SW480 (cell line): ENCODE results near the gene SAG.

ENCODE experiments used
- DNase-seq: peaks from one replicate; pipeline ENCODE4 v3.0.0-alpha.2; 2016; ENCODE audit warnings: low spot score

SAG gene

DNA sequence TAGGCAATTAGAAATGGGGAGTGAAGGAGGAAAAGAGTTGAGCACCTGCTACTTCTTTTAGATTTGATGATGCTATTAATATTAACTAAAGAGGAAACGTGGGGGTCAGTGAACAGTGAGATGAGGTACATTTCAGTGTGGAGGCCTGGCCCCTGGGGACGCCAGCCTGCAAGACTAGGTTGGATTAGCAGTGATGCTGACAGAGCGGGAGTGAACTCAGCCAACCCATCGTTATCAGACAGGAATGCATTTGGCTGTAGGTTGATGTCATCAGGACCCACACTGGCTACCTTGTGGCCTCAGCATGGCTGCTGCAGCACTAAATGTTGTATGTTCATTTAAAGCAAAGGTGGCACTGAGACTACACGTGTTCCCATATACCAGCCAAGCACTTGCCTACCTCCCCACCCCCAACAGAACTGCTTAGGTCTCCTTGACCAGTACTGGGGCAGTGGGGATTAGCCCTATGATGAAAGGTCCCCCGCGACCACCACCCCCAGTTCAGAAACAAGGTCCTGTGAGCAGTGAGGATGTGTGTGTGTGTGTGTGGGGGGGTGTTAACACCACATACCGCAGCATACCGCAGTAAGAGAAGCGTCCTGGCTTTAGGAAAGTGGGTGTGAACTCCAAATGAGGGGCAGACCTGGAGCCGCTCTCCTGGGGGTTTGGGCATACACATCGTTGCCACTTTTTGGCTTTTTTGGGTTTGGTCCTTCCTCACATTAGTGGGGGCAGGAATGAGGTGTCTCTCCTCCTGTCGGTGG lies 72.7 kb downstream of the SAG start:
- DNase-seq: no peak

DNA sequence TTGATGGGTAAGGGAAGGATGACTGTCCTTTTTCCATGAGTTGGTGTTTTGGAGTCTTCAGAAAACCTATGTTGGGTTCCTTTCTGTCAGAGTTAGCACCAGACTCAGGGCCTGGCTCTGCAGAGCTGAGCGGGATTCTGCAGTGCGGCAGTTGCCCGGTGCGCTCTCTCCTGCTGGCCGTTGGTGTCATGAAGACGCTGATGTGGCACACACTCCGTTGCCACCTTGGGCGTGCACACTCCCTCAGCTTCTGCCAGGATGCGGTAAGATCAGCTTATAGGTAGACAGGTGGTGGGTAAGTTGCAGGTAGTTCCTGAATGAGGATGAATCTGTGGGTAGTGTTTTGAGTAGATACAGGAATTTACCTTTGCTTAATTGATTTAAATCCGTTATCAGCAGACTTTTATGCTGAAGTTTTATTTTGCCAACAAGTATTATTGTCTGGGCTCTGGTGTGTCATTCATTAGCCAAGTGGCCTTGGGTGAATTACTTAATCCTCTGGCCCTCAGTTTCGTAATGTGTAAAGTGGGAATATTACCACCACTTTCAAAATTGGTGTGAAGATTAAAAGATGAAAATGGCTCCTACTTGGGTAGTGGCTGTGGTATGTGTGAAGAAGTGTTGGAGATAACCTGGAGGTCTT lies 73.5 kb downstream of the SAG start:
- DNase-seq: no peak

DNA sequence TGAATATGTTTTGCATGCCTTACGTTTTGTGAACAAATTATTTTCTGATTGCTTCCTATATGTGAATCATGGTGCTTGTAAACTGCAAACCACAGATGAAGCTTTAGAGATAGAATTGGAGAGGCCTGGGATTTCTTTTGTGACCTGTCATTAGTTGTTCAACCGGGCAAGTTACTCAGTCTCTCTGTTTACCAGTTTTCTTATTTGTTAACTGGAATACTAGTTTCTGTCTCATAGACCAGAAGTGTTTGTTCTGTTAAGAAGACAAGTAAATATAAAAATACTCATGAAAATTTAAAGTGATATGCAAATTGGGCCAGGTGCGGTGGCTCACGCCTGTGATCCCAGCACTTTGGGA lies 74.0 kb downstream of the SAG start:
- no peak for DNase-seq

DNA sequence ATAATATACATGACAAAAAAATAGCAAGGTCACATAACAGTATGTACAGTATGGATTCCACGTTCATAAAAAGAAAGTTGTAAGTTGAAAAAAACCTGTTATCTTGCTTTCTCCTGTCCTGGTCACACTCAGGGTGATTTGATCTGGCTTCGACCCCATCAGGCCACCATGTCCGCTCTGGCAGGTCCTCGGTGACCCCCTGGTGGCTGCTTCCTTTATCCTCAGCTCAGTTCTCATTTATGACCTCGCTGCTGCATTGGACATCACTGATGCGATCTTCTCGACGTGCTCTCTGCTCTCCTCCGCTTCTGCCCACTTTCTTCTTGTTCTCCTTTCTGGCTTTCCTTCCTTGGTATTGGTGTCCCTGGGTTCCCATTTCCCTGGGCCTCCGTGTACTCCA lies 76.4 kb downstream of the SAG start:
- DNase-seq: no peak

DNA sequence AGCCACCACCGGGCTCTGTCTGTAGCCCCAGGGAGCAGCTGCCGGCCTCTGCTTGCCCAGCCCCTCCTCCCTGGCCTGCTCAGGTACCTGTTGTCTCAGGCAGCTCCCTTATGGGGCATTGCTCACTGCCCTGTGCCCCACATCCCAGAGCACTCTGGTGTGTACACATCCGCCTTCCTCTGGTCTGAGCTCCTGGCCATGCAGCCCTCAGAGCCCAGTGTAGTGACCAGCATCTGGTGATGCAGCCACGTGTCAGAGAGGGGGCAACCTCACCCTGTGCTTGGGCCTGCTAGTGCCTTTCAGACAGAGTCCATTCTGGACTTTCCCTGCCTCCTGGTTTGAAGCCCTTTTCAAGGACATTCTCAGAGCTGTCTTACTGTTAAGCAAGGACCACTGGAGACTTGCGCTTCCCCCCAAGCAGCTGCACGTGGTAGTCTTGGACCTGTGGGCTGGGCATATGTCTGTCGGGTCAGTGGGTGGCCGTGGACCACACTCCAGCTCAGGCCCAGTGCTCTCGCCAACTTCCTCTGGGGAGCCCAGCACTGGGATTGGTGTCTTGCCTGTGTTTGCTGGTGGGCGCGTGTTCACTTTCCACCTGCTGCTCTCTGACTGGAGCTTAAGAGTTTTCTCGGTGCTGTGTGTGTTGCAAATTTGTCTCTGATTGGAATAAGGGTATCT lies 77.3 kb downstream of the SAG start:
- no peak for DNase-seq

DNA sequence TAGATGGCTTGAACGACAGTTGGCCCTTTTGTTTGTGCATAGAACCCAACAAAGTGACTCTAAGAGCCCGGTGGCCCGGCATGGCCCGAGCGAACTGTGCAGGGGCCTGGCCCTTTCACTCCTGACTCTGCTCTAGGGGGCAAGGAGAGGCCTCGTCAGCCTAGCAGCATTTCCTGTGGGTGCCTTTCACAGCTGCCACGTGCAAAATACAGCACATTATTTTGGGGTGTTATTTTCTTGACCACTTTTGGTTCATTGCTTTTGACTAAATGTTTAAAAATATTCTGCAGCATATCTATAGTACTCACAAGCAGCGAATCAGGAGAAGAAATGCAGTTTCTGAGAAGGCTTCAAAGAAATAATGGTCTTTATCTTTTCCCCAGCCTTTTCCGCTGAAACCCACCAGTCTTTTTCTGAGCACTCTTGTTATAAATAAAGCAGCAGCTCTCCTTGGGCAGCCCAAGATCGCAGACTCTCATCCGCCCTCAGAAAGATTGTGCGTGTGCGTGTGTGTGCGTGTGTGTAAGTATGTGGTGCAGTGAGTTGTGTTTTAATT lies 78.0 kb downstream of the SAG start:
- no peak for DNase-seq

DNA sequence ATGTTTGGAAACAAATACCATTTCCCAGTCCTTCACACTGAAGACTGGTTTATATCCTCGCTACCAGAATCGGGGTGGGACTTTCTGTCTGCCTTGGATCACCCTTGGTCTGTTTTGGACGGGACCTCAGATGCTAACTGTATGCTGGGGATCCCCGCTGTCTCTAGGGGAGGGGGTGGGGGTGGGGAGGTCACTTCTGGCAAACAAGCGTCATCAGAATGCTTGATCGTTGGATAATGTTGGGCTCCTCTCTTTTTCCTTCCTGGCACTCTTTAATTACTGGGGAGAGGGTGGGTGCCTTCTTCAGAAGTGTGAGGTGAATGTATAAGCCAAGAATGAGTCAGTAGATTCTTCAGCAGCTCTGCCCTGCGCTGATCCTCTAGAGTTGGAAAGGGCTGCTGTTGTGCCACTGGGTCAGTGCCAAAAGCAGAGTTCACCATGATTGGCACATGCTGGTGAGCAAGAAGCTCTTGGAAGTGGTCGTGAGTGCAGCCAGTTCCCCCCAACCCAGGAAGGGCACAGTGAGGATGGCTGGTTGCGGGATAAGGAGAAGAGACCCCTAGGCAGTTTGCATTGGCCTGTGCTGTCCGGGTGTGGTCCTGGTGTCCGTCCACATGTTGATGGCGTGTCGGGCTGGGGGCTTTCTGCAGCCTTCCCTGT lies 78.9 kb downstream of the SAG start:
- no peak for DNase-seq

DNA sequence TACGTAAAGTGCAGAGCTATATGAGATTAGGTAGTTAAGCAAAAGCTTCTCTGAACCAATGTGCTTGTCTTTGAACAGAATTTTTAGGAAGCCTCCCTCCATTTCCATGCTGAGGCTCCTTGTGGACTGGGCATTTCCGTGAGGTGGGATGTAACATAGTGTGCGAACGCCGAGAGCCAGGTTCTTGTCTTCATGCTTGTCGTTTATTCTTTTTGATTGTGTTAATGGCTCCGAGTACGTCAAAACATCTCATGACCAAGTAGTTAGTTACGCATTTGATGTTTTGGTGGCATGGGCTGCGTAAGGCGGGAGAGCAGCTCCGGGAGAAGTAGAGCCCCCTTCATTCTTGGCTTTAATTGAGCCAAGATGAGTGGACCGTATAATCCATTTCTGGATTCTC lies 79.6 kb downstream of the SAG start:
- DNase-seq: no peak

DNA sequence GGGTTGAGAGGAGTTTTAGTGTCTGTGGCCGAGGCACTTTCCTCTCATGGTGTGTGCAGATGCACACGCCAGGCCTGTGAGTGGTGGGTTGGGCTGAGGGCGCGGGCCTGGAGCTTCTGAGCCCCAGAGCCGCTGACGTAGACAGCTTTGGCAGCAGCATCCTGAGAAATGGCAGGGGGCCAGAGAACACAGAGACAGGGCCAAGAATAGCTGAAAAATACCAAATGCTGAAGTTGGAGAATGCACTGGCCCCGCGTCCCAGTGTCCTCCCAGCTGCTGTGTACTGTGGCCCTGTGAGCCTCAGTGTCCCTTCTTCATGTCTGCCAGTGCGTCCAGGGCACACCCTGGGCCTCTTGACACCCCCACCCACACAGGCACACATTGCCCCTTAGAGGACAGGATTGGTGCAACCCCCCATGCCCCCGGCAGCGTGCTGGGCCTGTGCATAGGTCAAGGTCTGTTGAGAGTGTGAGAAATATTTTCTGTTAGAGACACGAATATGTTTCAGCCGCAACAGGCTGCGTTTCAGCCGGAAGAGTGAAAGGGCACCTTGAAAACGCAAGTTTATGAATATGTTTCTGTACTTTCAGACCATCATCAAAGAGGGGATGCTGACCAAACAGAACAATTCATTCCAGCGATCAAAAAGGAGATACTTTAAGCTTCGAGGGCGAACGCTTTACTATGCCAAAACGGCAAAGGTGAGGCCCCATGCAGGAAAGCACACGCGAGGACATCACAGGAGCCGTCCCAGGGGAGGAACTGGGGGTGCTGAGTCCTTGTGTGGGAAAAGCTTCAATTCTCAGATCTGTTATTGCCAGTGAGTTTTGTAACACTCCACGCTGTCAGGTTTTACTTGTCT lies 80.3 kb downstream of the SAG start:
- no peak for DNase-seq

DNA sequence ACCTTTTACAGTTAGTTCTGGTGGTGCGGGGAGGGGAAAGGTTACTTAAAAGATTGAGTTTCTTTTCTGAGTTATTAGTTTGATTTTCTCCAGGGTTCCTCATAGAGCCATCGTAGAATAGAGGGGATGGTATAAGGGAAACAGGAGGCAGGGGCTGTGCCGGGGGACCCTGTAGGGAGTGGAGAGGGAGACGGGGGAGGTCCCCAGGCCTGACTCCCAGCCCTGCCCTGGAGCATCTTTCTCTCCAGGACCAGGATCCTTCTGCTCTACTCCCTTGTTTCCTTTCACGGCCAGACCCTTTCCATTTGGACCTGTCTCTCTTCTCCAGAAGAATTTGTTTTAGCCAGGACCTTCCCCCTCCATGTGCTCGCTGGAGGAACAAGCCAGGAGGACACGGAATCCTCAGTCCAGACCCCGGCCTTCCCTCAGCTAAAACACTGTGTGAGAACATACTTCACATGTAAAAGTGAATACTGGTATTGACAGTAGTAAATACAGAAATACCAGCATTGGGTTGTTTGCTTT lies 82.0 kb downstream of the SAG start:
- no peak for DNase-seq

DNA sequence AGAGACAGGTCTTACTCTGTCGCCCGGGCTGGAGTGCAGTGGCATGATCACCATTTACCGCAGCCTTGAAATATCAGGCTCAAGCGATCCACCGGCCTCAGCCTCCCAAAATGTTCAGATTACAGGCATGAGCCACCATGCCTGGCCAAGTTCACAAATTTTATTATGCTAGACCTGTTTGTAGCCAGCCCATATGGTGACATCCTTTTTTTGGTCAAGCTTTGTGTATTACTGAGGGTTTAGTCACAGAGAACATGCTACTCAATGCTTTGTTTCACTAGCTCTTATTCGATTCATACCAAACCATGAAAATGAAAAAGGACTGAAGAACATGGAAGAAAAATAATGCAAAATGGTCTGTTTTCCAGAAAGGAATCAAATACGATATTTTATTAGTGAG lies 88.1 kb downstream of the SAG start:
- DNase-seq: no peak
